ENCODE results near the gene SLC8A3. TPM values are rescaled to one million over a fixed set of nuclear protein-coding genes. Genes with fewer than 3 reads are reported as not detected.

SLC8A3 gene
- total and polyA plus RNA-seq, 2 of the 13 experiments (the other 11 are each of a cell fraction or from before 2014, with no cell fraction given) = 0.01 to 0.02 TPM

- Histone ChIP-seq H3K36me3 (replicated peaks in 1 of 2; ENCODE audit: control insufficient read depth in 1 of 2, insufficient read depth in 2 of 2, low read length in 2 of 2) (no peaks in the 10 kb centered on the region), H3K4me3 (replicated peaks in 1 of 3; ENCODE audit: insufficient read depth in 1 of 3, low read depth in 2 of 3, low read length in 3 of 3) (no peak overlapping the region), H3K9ac (ENCODE audit: insufficient read depth, low read depth, low read length) (no peak overlapping the region), H4K20me1 (ENCODE audit: insufficient read depth, low read length) (no peaks in the 10 kb centered on the region), H2AFZ (ENCODE audit: low read length) (no peak overlapping the region), H3K27me3 (ENCODE audit: control insufficient read depth in 1 of 2, insufficient read depth in 2 of 2, low read length in 2 of 2) (no peaks in the 10 kb centered on the region; a peak in 2 of 5 replicates), H3K27ac (ENCODE audit: extremely low read length, insufficient read depth, low read length) (no peak overlapping the region), H3K4me2 (ENCODE audit: low read depth, low read length) (no peak overlapping the region), H3K79me2 (ENCODE audit: insufficient read depth, low read length) (no peaks in the 10 kb centered on the region), H3K4me1 (ENCODE audit: insufficient read depth, low read length) (peaks cover 9% of the 10 kb centered on the region; the same call in 1 of the 2 replicates), H3K9me3 (ENCODE audit: low read length) (no peaks in the 10 kb centered on the region)
- DNase-seq (ENCODE audit: low spot score) (no peak), ATAC-seq (no peak), FAIRE-seq (no peak)
- WGBS (ENCODE audit: low lambda C conversion rate) = 27% methylated on average over 6 of the region's 6 CpGs
- no peak for TF ChIP-seq ATF6 (CRISPR knock-in tag; conservative IDR thresholded peaks at IDR 0.05)
- TF ChIP-seq PRDM15 (CRISPR knock-in tag; IDR thresholded peaks at IDR 0.05) = no peak
- TF ChIP-seq ZFAT (CRISPR knock-in tag; conservative IDR thresholded peaks at IDR 0.05) = no peak
- TF ChIP-seq CEBPB (IDR thresholded peaks at IDR 0.05; ENCODE audit: borderline replicate concordance, low read depth, low read length) = 0 out of 2 replicates have a peak, but pooled peaks have one; percentile 18
- TF ChIP-seq TCF7 (IDR thresholded peaks at IDR 0.05; ENCODE audit: low read depth) = 0 out of 2 replicates have a peak, but pooled peaks have one; percentile 9
- no TSS peak for BruUV-seq (replicated peaks)
- ChIA-PET POLR2A (no interaction called here), CTCF (ENCODE audit: low intra/inter-chr PET ratio, low total read pairs) (no interaction called here)
- in situ Hi-C loops (cut with HindIII; ENCODE audit: extremely low pct_ligation_motif_present, low pct_unique_long_range_greater_than_20kb) (loop anchor here (25.0 kb wide), 1 partner anchor 464 kb away; no protein-coding TSS in a partner anchor), intact Hi-C loops (cut with micrococcal nuclease; ENCODE audit: unreplicated experiment) (loop anchor here (10.0 kb wide), 1 partner anchor 466 kb away; no protein-coding TSS in a partner anchor)
Measured at GRCh38 chr14:70098250-70098809, 90.4 kb downstream of the SLC8A3 start.
